OCI-LY7 (cell line): Measurements from ENCODE around the gene MTMR4. TPM values are rescaled to one million over a fixed set of nuclear protein-coding genes. Genes with fewer than 3 reads are reported as not detected.
A peak's percentile ranks its signal among the peaks of the same experiment; 100 is the strongest.

ENCODE experiments used
- BruUV-seq: library from RNA; stranded (reverse); fragments of 400-500 nt; replicated peaks from 2 replicates; lab custom pipeline; 2021; lab: Mats Ljungman, UMichigan
- CTCF ChIA-PET: fragments of 300-600 bp; sonication (Branson Sonifier 250); formaldehyde crosslinking; loops from one replicate; lab custom pipeline; 2022; ENCODE audit warnings: antibody characterized with exemption; ENCODE audit not compliant: unreplicated experiment; lab: Charles Lee
- POLR2A ChIA-PET: fragments of 300-600 bp; sonication (Branson Sonifier 250); formaldehyde crosslinking; loops from one replicate; lab custom pipeline; 2022; ENCODE audit warnings: antibody characterized with exemption; lab: Charles Lee
- DNase-seq: peaks from one replicate; pipeline ENCODE4 v3.0.0-alpha.2; 2015; ENCODE audit warnings: low spot score
- H2AFZ ChIP-seq: fragments of 200-600 bp; sonication (generic), shearing (Covaris generic); 2 replicates; pipeline ENCODE4 v1.6.1; 2014; ENCODE audit warnings: mild to moderate bottlenecking, antibody characterized with exemption, low read length, moderate library complexity
- H3K27ac ChIP-seq: fragments of 200-600 bp; sonication (generic); 2 replicates; pipeline ENCODE4 v1.5.1; 2014; ENCODE audit warnings: mixed run types, low read depth, mild to moderate bottlenecking, moderate library complexity, low read length, inconsistent platforms; ENCODE audit not compliant: poor library complexity, severe bottlenecking
- H3K36me3 ChIP-seq: fragments of 200-600 bp; sonication (generic); 2 replicates; pipeline ENCODE4 v1.6.1; 2014; ENCODE audit warnings: mild to moderate bottlenecking, antibody characterized with exemption, low read length, moderate library complexity, mixed read lengths; ENCODE audit not compliant: insufficient read depth
- H3K4me1 ChIP-seq: fragments of 200-600 bp; sonication (generic); 2 replicates; pipeline ENCODE4 v1.5.1; 2014; ENCODE audit warnings: mild to moderate bottlenecking, low read length; ENCODE audit not compliant: insufficient read depth, poor library complexity, severe bottlenecking
- H3K4me2 ChIP-seq: fragments of 200-600 bp; sonication (generic); 2 replicates; pipeline ENCODE4 v1.6.1; 2014; ENCODE audit warnings: mild to moderate bottlenecking, low read length
- H3K4me3 ChIP-seq: fragments of 200-600 bp; sonication (generic); 2 replicates; pipeline ENCODE4 v1.5.1; 2014; ENCODE audit warnings: mild to moderate bottlenecking, low read depth, low read length; ENCODE audit not compliant: poor library complexity, severe bottlenecking
- H3K79me2 ChIP-seq: fragments of 200-600 bp; sonication (generic); 2 replicates; pipeline ENCODE4 v1.6.1; 2016; ENCODE audit warnings: low read depth, mild to moderate bottlenecking, low read length, moderate library complexity, mixed read lengths; ENCODE audit not compliant: insufficient read depth
- H3K9me2 ChIP-seq: fragments of 200-600 bp; sonication (generic); 2 replicates; pipeline ENCODE4 v1.6.1; 2016; ENCODE audit warnings: mild to moderate bottlenecking, low read length, mixed read lengths; ENCODE audit not compliant: insufficient read depth
- H3K9me3 ChIP-seq: fragments of 200-600 bp; sonication (generic); 2 replicates; pipeline ENCODE4 v1.6.1; 2014; ENCODE audit warnings: mild to moderate bottlenecking, mixed run types, low read length, mixed read lengths
- H4K20me1 ChIP-seq: fragments of 200-600 bp; sonication (generic); 2 replicates; pipeline ENCODE4 v1.6.1; 2014; ENCODE audit warnings: mild to moderate bottlenecking, antibody characterized with exemption, low read length, moderate library complexity, mixed read lengths; ENCODE audit not compliant: insufficient read depth
- EZH2phosphoT487 ChIP-seq: fragments of 200-600 bp; sonication (generic); IDR thresholded peaks from 2 replicates; pipeline ENCODE4 v1.6.1; 2018; ENCODE audit warnings: low read depth, borderline replicate concordance, mild to moderate bottlenecking, mixed run types, antibody characterized with exemption, low read length, moderate library complexity, mixed read lengths
- intact Hi-C: fragments of 100-400 bp; cut with micrococcal nuclease; formaldehyde crosslinking; loops from one replicate; pipeline ENCODE4 v1.10.0; 2022; ENCODE audit not compliant: unreplicated experiment
- total RNA-seq, 2 experiments: library from RNA; depleted of rRNA in 1 of 2; stranded (reverse); fragments of >200 nt in 1 of 2; shearing (Covaris generic) in 1 of 2; gene quantifications; 2 replicates each; pipeline ENCODE4 v1.2.3, GENCODE V29; 2014 to 2022
- TF ChIP-seq, protein P1 (sequence below): fragments of 200-600 bp; sonication (generic); conservative IDR thresholded peaks from 2 replicates; pipeline ENCODE4 v1.5.1; 2014; ENCODE audit warnings: mild to moderate bottlenecking, antibody characterized with exemption, low read length, moderate library complexity, mixed read lengths

Gene MTMR4
- total RNA-seq, 2 experiments from 2014 or later, result 37.0 to 61.1 TPM

DNA sequence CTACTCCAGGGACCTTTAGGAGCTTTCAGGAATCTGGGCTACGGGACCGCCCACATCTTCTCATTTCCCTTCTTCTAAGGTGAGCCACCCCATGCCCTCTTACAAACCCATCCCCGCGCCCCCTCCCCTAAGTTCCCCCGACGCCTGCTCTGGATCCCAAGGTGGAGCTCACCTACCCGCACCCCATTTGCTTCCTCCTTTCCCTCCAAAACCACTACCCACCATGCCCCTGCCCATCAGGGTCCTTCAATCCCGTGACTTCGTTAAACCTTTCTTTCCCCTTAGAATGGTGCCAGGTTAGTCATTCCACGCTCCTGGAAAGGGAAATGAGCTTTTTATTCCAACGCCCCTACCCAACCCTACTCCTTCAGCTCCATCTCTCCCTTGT lies 326 bp upstream of the MTMR4 start:
- BruUV-seq, result no TSS peak
- Histone ChIP-seq H2AFZ (no peak overlapping the region), H3K9me2 (no peaks in the 10 kb centered on the region), H3K9me3 (no peaks in the 10 kb centered on the region), H3K4me1 (peaks cover 49% of the 10 kb centered on the region), H4K20me1 (0 out of 2 replicates have a peak, but pooled peaks cover 4% of the 10 kb centered on the region), H3K4me3 (peak overlapping the region; percentile 90), H3K27ac (peak overlapping the region; percentile 5), H3K4me2 (peak overlapping the region; percentile 91), H3K36me3 (peaks cover 32% of the 10 kb centered on the region), H3K79me2 (peaks cover 22% of the 10 kb centered on the region; the same call in 1 of the 2 replicates)
- TF ChIP-seq EZH2phosphoT487, result no peak
- TF ChIP-seq, protein P1, sequence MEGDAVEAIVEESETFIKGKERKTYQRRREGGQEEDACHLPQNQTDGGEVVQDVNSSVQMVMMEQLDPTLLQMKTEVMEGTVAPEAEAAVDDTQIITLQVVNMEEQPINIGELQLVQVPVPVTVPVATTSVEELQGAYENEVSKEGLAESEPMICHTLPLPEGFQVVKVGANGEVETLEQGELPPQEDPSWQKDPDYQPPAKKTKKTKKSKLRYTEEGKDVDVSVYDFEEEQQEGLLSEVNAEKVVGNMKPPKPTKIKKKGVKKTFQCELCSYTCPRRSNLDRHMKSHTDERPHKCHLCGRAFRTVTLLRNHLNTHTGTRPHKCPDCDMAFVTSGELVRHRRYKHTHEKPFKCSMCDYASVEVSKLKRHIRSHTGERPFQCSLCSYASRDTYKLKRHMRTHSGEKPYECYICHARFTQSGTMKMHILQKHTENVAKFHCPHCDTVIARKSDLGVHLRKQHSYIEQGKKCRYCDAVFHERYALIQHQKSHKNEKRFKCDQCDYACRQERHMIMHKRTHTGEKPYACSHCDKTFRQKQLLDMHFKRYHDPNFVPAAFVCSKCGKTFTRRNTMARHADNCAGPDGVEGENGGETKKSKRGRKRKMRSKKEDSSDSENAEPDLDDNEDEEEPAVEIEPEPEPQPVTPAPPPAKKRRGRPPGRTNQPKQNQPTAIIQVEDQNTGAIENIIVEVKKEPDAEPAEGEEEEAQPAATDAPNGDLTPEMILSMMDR, result no peak
- CTCF ChIA-PET, result interaction anchor here (0.5 to 0.6 kb wide), 2 partner anchors 73 to 232 kb away, joined by 5 read pairs; no protein-coding TSS in a partner anchor
- DNase-seq, result no peak
- intact Hi-C loops, result loop anchor here (5.0 to 10.0 kb wide), 2 partner anchors 172 to 180 kb away; partner anchors contain the start of genes RAD51C and TEX14
- POLR2A ChIA-PET, result interaction anchor here (0.6 to 1.7 kb wide), 6 partner anchors 10 to 432 kb away, joined by 3 to 10 read pairs (median 4); no protein-coding TSS in a partner anchor

DNA sequence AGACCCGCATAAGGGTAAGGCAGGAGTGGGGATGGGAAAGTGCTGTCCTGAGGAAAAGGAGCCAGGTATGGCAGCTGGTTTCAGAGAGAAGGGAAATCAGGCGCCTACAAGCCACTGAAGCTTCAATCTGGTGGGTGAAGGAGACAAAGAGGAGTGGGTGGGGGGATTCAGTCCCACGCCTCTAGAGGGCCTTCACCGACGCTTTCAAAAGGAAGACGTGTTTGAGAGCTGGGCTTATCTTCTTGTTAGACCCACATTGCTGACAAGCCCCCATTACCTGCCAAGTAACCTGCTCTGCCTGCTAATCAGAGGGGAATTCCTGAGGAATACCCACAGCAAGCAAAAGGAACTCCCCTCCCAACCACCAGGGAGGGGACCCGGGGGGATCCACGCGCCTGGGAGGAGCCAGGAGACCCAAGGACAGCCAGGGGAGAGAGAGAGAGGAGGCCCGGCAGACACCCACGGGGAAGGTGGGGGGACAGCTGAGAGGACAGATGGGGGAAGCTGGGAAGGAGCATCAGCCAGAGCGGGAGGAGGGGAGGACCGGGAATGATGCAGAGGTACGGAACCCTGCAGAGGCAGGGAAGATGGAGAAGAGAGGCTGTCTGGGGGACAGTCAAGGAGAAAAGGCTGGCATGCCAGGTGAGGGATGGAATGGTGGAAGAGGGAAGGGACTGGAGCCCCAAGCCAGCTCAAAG lies 1.0 kb downstream of the MTMR4 start:
- Histone ChIP-seq H3K27ac (no peak overlapping the region), H3K4me3 (peak overlapping the region; percentile 90), H3K79me2 (peaks cover 22% of the 10 kb centered on the region; the same call in 1 of the 2 replicates), H3K36me3 (peaks cover 44% of the 10 kb centered on the region), H4K20me1 (0 out of 2 replicates have a peak, but pooled peaks cover 4% of the 10 kb centered on the region), H3K9me3 (no peaks in the 10 kb centered on the region), H3K9me2 (no peaks in the 10 kb centered on the region), H3K4me2 (peak overlapping the region; percentile 91), H3K4me1 (peaks cover 38% of the 10 kb centered on the region), H2AFZ (peak overlapping the region; percentile 31; the same call in 1 of the 2 replicates)
- intact Hi-C loops, result loop anchor here (10.0 kb wide), 1 partner anchor 181 kb away; the partner anchor contains the start of genes RAD51C and TEX14
- peak; percentile 21 for DNase-seq
- no TSS peak for BruUV-seq
- CTCF ChIA-PET, result no interaction called here
- POLR2A ChIA-PET, result no interaction called here
- TF ChIP-seq, protein P1, result peak; percentile 45
- no peak for TF ChIP-seq EZH2phosphoT487
